A673 (cell line): ENCODE results near the gene ANKRD12. TPM values are rescaled to one million over a fixed set of nuclear protein-coding genes. Genes with fewer than 3 reads are reported as not detected.

ENCODE experiments used
- BruUV-seq: library from RNA; stranded (reverse); fragments of 400-500 nt; replicated peaks from 2 replicates; lab custom pipeline; 2021; lab: Mats Ljungman, UMichigan
- CTCF ChIA-PET: fragments of 300-600 bp; sonication (Branson Sonifier 250); formaldehyde crosslinking; loops from one replicate; lab custom pipeline; 2022; ENCODE audit warnings: antibody characterized with exemption; lab: Charles Lee
- POLR2A ChIA-PET: fragments of 300-600 bp; sonication (Branson Sonifier 250); formaldehyde crosslinking; loops from one replicate; lab custom pipeline; 2022; ENCODE audit warnings: antibody characterized with exemption; ENCODE audit not compliant: low non-redundant PET; lab: Charles Lee
- DNase-seq: peaks from one replicate; pipeline ENCODE4 v3.0.0-alpha.2; 2015; ENCODE audit warnings: low spot score
- H3K27ac ChIP-seq: fragments of 200-600 bp; sonication (generic); 2 replicates; pipeline ENCODE4 v1.5.1; 2016; ENCODE audit warnings: mixed run types, low read depth, mild to moderate bottlenecking, mixed read lengths, antibody characterized with exemption, low read length; ENCODE audit not compliant: poor library complexity, severe bottlenecking
- H3K27me3 ChIP-seq: fragments of 200-600 bp; sonication (generic); replicated peaks from 2 replicates; pipeline ENCODE4 v1.6.1; 2017; ENCODE audit warnings: mixed run types, low read depth, mild to moderate bottlenecking, mixed read lengths, antibody characterized with exemption, low read length; ENCODE audit not compliant: insufficient read depth, poor library complexity
- H3K36me3 ChIP-seq: fragments of 200-600 bp; sonication (generic); 2 replicates; pipeline ENCODE4 v1.6.1; 2016; ENCODE audit warnings: mixed run types, mild to moderate bottlenecking, mixed read lengths, antibody characterized with exemption, low read length; ENCODE audit not compliant: insufficient read depth, poor library complexity, severe bottlenecking
- H3K4me1 ChIP-seq: fragments of 200-600 bp; sonication (generic); 2 replicates; pipeline ENCODE4 v1.6.1; 2017; ENCODE audit warnings: mixed run types, mild to moderate bottlenecking, mixed read lengths, antibody characterized with exemption, low read length; ENCODE audit not compliant: insufficient read depth, poor library complexity, severe bottlenecking
- H3K4me3 ChIP-seq: fragments of 200-600 bp; sonication (generic); 2 replicates; pipeline ENCODE4 v1.5.1; 2016; ENCODE audit warnings: low read depth, mixed run types, mild to moderate bottlenecking, mixed read lengths, low read length; ENCODE audit not compliant: poor library complexity, severe bottlenecking
- H3K9me3 ChIP-seq: fragments of 200-600 bp; sonication (generic); 2 replicates; pipeline ENCODE4 v1.6.1; 2016; ENCODE audit warnings: mixed run types, low read depth, mild to moderate bottlenecking, mixed read lengths, antibody characterized with exemption, low read length; ENCODE audit not compliant: poor library complexity, severe bottlenecking
- EZH2 ChIP-seq: fragments of 200-600 bp; sonication (generic); IDR thresholded peaks from 2 replicates; pipeline ENCODE4 v1.6.1; 2017; ENCODE audit warnings: borderline replicate concordance, low read depth, mild to moderate bottlenecking, mixed read lengths, antibody characterized with exemption, low read length; ENCODE audit not compliant: poor library complexity, severe bottlenecking
- intact Hi-C: fragments of 100-400 bp; cut with micrococcal nuclease; formaldehyde crosslinking; loops from one replicate; pipeline ENCODE4 v1.10.0; 2022; ENCODE audit not compliant: unreplicated experiment
- total RNA-seq: library from RNA; stranded (reverse); gene quantifications from 2 replicates; pipeline ENCODE4 v1.2.3, GENCODE V29; 2021
- TF ChIP-seq, protein P1 (sequence below): fragments of 300-800, 200-600 bp; sonication (generic); conservative IDR thresholded peaks from 2 replicates; pipeline ENCODE4 v1.5.1; 2017; ENCODE audit warnings: low read depth, mild to moderate bottlenecking, antibody characterized with exemption, low read length, moderate library complexity, mixed read lengths

The ANKRD12 gene
- total RNA-seq, 1 experiment from 2014 or later, result 24.2 TPM

DNA sequence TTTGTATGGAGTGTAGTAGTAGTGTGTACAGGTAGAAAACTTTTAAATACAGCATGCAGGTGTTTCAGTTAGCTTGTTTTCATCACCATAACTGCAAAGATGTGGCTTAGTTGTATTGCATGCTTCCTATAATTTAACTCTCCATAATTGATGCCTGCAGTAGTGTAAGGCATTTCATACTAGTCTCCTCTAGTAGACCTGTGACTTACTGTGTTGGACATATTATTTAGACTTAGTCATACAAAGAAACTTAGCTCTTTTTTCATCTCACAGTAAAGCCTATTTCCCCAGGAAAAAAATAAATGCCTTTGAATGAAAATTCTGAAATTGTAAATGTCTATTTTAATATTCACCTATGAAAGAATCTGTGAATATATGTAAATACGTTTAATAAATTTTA lies 145.2 kb downstream of the ANKRD12 start:
- no peak overlapping the region for H3K4me3 ChIP-seq
- no peak for DNase-seq
- intact Hi-C loops, result no loop called here

DNA sequence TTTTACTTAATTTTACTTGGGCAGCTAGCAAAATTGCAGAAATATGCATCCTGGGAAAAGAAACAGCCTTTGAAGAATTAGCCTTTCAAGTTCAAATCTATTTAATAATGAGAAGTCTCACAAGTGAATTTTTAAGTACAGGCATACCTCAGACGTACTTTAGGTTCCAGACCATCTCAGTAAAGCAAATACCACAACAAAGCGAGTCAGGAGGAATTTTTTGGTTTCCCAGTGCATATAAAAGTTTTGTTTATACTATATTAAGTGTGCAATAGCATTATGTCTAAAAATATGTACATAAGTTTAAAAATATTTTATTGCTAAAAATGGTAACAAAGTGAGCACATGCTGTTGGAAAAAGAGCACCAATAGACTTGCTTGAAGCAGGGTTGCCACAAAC lies 147.2 kb downstream of the ANKRD12 start:
- Histone ChIP-seq H3K4me1 (peaks cover 6% of the 10 kb centered on the region), H3K27ac (no peak overlapping the region), H3K9me3 (no peaks in the 10 kb centered on the region), H3K36me3 (no peaks in the 10 kb centered on the region), H3K27me3 (no peaks in the 10 kb centered on the region), H3K4me3 (no peak overlapping the region)
- TF ChIP-seq, protein P1, sequence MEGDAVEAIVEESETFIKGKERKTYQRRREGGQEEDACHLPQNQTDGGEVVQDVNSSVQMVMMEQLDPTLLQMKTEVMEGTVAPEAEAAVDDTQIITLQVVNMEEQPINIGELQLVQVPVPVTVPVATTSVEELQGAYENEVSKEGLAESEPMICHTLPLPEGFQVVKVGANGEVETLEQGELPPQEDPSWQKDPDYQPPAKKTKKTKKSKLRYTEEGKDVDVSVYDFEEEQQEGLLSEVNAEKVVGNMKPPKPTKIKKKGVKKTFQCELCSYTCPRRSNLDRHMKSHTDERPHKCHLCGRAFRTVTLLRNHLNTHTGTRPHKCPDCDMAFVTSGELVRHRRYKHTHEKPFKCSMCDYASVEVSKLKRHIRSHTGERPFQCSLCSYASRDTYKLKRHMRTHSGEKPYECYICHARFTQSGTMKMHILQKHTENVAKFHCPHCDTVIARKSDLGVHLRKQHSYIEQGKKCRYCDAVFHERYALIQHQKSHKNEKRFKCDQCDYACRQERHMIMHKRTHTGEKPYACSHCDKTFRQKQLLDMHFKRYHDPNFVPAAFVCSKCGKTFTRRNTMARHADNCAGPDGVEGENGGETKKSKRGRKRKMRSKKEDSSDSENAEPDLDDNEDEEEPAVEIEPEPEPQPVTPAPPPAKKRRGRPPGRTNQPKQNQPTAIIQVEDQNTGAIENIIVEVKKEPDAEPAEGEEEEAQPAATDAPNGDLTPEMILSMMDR, result no peak
- no peak for TF ChIP-seq EZH2
- no TSS peak for BruUV-seq
- ChIA-PET CTCF (no interaction called here), POLR2A (no interaction called here)
- no peak for DNase-seq
- intact Hi-C loops, result no loop called here

More for the DNA sequence above, 145.2 kb downstream of the ANKRD12 start:
- TF ChIP-seq EZH2, result no peak
- TF ChIP-seq, protein P1, result no peak
- no peaks in the 10 kb centered on the region for H3K9me3 ChIP-seq
- H3K36me3 ChIP-seq, result no peaks in the 10 kb centered on the region
- POLR2A ChIA-PET, result no interaction called here
- no peaks in the 10 kb centered on the region for H3K27me3 ChIP-seq
- no peak overlapping the region for H3K27ac ChIP-seq
- CTCF ChIA-PET, result no interaction called here
- BruUV-seq, result no TSS peak
- peaks cover 3% of the 10 kb centered on the region for H3K4me1 ChIP-seq

DNA sequence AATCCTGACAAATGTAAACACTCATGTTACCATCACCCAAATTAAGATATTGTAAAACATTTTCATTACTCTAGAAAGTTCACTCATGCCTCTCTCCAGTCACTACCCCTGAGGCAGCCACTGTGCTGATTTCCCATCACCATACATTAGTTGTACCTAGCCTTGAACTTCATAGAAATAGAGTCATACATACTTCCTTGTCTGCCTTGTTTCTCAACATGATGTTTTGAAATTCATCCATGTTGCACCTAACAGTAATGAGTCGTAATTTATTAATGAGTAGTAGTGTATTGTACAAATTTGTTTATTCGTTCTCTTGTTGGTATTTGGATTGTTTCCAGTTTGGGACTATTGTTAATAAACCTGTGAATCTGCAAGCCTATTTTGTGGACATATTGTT lies 149.0 kb downstream of the ANKRD12 start:
- ChIA-PET POLR2A (no interaction called here), CTCF (no interaction called here)
- Histone ChIP-seq H3K4me1 (peaks cover 6% of the 10 kb centered on the region), H3K4me3 (no peak overlapping the region), H3K27me3 (no peaks in the 10 kb centered on the region), H3K36me3 (no peaks in the 10 kb centered on the region), H3K27ac (no peak overlapping the region), H3K9me3 (no peaks in the 10 kb centered on the region)
- TF ChIP-seq, protein P1, result no peak
- no peak for TF ChIP-seq EZH2
- no TSS peak for BruUV-seq
- intact Hi-C loops, result no loop called here
- no peak for DNase-seq
